Effector memory CD4-positive, alpha-beta T cell (primary cell): ENCODE measurements around the gene CBARP.
"Not testable (repeated sequence)": the region's sequence is repeated elsewhere in the genome, so short reads cannot be mapped to it uniquely, and the experiment has no call there.

Experiments used
- DNase-seq, 3 donors: peaks; one replicate each; pipeline ENCODE4 v3.0.0-alpha.2; 2020
- H3K27ac ChIP-seq: 2 replicates; pipeline ENCODE4 v1.7.0; 2013; ENCODE audit warnings: mild to moderate bottlenecking, low read length, moderate library complexity; ENCODE audit not compliant: insufficient read depth, poor library complexity, severe bottlenecking
- H3K27me3 ChIP-seq: replicated peaks from 2 replicates; pipeline ENCODE4 v1.7.0; 2013; ENCODE audit warnings: mild to moderate bottlenecking, low read length; ENCODE audit not compliant: insufficient read depth, control insufficient read depth, poor library complexity, severe bottlenecking
- H3K36me3 ChIP-seq: 2 replicates; pipeline ENCODE4 v1.7.0; 2013; ENCODE audit warnings: mild to moderate bottlenecking, low read length, moderate library complexity; ENCODE audit not compliant: control insufficient read depth, insufficient read depth
- H3K4me1 ChIP-seq: 2 replicates; pipeline ENCODE4 v1.7.0; 2013; ENCODE audit warnings: low read length, mild to moderate bottlenecking; ENCODE audit not compliant: control insufficient read depth, insufficient read depth, poor library complexity, severe bottlenecking
- H3K4me3 ChIP-seq: 2 replicates; pipeline ENCODE4 v1.7.0; 2013; ENCODE audit warnings: low read length, low read depth, mild to moderate bottlenecking; ENCODE audit not compliant: insufficient read depth, poor library complexity, severe bottlenecking
- H3K9me3 ChIP-seq: 2 replicates; pipeline ENCODE4 v1.7.0; 2013; ENCODE audit warnings: mild to moderate bottlenecking, low read length, moderate library complexity; ENCODE audit not compliant: control insufficient read depth

The CBARP gene

GRCh38 chr19:1206150-1206863, 31.5 kb downstream of the CBARP start:
- peaks cover 37% of the 10 kb centered on the region for H3K4me1 ChIP-seq

GRCh38 chr19:1205114-1206099, 32.4 kb downstream of the CBARP start, which contains the start of gene STK11:
STK11 (plus strand) TSS chr19:1205778; CDS start chr19:1206914, 1,136 bp downstream.
- H3K4me1 ChIP-seq: peaks cover 35% of the 10 kb centered on the region
- H3K9me3 ChIP-seq: no peaks in the 10 kb centered on the region
- H3K36me3 ChIP-seq: peaks cover 7% of the 10 kb centered on the region
- no peaks in the 10 kb centered on the region for H3K27me3 ChIP-seq
- H3K27ac ChIP-seq: peak within 1 kb of the TSS; percentile 71
- peak; percentile 97 to 98 (median 98) for DNase-seq
- peak within 1 kb of the TSS; percentile 91 for H3K4me3 ChIP-seq

More at GRCh38 chr19:1206150-1206863, 31.5 kb downstream of the CBARP start:
- peak overlapping the region; percentile 62 for H3K27ac ChIP-seq
- no peaks in the 10 kb centered on the region for H3K9me3 ChIP-seq
- no peak for DNase-seq
- peak overlapping the region; percentile 91 for H3K4me3 ChIP-seq
- no peaks in the 10 kb centered on the region for H3K27me3 ChIP-seq
- peaks cover 7% of the 10 kb centered on the region for H3K36me3 ChIP-seq

GRCh38 chr19:1200614-1201013, 37.2 kb downstream of the CBARP start:
- not testable (repeated sequence) for H3K27me3 ChIP-seq, H3K4me3 ChIP-seq, H3K27ac ChIP-seq, DNase-seq, H3K36me3 ChIP-seq, H3K9me3 ChIP-seq
- peaks cover 12% of the 10 kb centered on the region for H3K4me1 ChIP-seq

- DNase-seq: no peak
- Histone ChIP-seq H3K4me1 (peaks cover 7% of the 10 kb centered on the region), H3K27ac (no peak overlapping the region), H3K9me3 (no peaks in the 10 kb centered on the region), H3K4me3 (no peak overlapping the region), H3K27me3 (no peaks in the 10 kb centered on the region), H3K36me3 (no peaks in the 10 kb centered on the region)
Observed at GRCh38 chr19:1199531-1199930, 38.3 kb downstream of the CBARP start.

GRCh38 chr19:1189419-1189818, 48.4 kb downstream of the CBARP start:
- DNase-seq: peak in 1 of 3 donors; percentile 36
- peaks cover 17% of the 10 kb centered on the region for H3K4me1 ChIP-seq
- H3K9me3 ChIP-seq: no peaks in the 10 kb centered on the region
- H3K36me3 ChIP-seq: no peaks in the 10 kb centered on the region
- H3K27me3 ChIP-seq: no peaks in the 10 kb centered on the region
- H3K27ac ChIP-seq: no peak overlapping the region
- H3K4me3 ChIP-seq: no peak overlapping the region

GRCh38 chr19:1183543-1184172, 54.1 kb downstream of the CBARP start:
- no peaks in the 10 kb centered on the region for H3K27me3 ChIP-seq
- no peak for DNase-seq
- peaks cover 7% of the 10 kb centered on the region for H3K4me1 ChIP-seq
- H3K4me3 ChIP-seq: no peak overlapping the region
- H3K9me3 ChIP-seq: no peaks in the 10 kb centered on the region
- no peaks in the 10 kb centered on the region for H3K36me3 ChIP-seq
- no peak overlapping the region for H3K27ac ChIP-seq

GRCh38 chr19:1182727-1183126, 55.1 kb downstream of the CBARP start:
- no peaks in the 10 kb centered on the region for H3K27me3 ChIP-seq
- no peak for DNase-seq
- H3K4me1 ChIP-seq: peaks cover 7% of the 10 kb centered on the region
- H3K9me3 ChIP-seq: no peaks in the 10 kb centered on the region
- no peak overlapping the region for H3K27ac ChIP-seq
- H3K4me3 ChIP-seq: no peak overlapping the region
- H3K36me3 ChIP-seq: no peaks in the 10 kb centered on the region

- no peaks in the 10 kb centered on the region for H3K9me3 ChIP-seq
- no peak for DNase-seq
- no peaks in the 10 kb centered on the region for H3K27me3 ChIP-seq
- H3K27ac ChIP-seq: no peak overlapping the region
- no peak overlapping the region for H3K4me3 ChIP-seq
- peaks cover 7% of the 10 kb centered on the region for H3K4me1 ChIP-seq
- H3K36me3 ChIP-seq: no peaks in the 10 kb centered on the region
Observed at GRCh38 chr19:1182068-1182467, 55.7 kb downstream of the CBARP start.

GRCh38 chr19:1181606-1182005, 56.2 kb downstream of the CBARP start:
- Histone ChIP-seq H3K27ac (no peak overlapping the region), H3K9me3 (no peaks in the 10 kb centered on the region), H3K36me3 (no peaks in the 10 kb centered on the region), H3K4me1 (peaks cover 7% of the 10 kb centered on the region), H3K4me3 (no peak overlapping the region), H3K27me3 (no peaks in the 10 kb centered on the region)
- DNase-seq: no peak
